Transverse colon (tissue), 4 donors: ENCODE data around the gene TEKT4. TPM values are rescaled to one million over a fixed set of nuclear protein-coding genes. Genes with fewer than 3 reads are reported as not detected.

Experiments used
- DNase-seq: peaks from one replicate; pipeline ENCODE4 v3.0.0-alpha.2; 2019
- H3K27ac ChIP-seq, 4 donors: fragments of 200-600 bp; sonication (generic); 2 replicates each; pipeline ENCODE4 v1.5.1; 2016 to 2018; ENCODE audit warnings: inconsistent platforms in 4 of 4
- H3K27me3 ChIP-seq: fragments of 200-600 bp; sonication (generic); 2 replicates; pipeline ENCODE4 v1.5.1; 2017; ENCODE audit warnings: inconsistent platforms
- H3K36me3 ChIP-seq, 4 donors: fragments of 200-600 bp; sonication (generic); 2 replicates each; pipeline ENCODE4 v1.5.1; 2017 to 2019; ENCODE audit warnings: inconsistent platforms in 4 of 4
- H3K4me1 ChIP-seq, 4 donors: fragments of 200-600 bp; sonication (generic); 2 replicates each; pipeline ENCODE4 v1.5.1; 2017 to 2020; ENCODE audit warnings: inconsistent platforms in 4 of 4
- H3K4me3 ChIP-seq, 4 donors: fragments of 200-600 bp; sonication (generic); 1 replicate in 1 of 4; 2 replicates in 3 of 4; pipeline versions ENCODE4 v1.5.1 to v1.6.1; 2017 to 2019; ENCODE audit warnings: inconsistent platforms in 4 of 4
- H3K9me3 ChIP-seq, 2 donors: fragments of 200-600 bp; sonication (generic); 2 replicates each; pipeline ENCODE4 v1.5.1; 2017 to 2019; ENCODE audit warnings: inconsistent platforms in 2 of 2
- EP300 ChIP-seq: sonication (generic); formaldehyde crosslinking; IDR thresholded peaks from one replicate; pipeline ENCODE4 v1.6.1; 2017; ENCODE audit warnings: antibody characterized with exemption, low read depth
- POLR2A ChIP-seq: fragments of 450-650 bp; IDR thresholded peaks from one replicate; pipeline ENCODE4 v1.6.1; 2016; ENCODE audit warnings: antibody characterized with exemption, mild to moderate bottlenecking, moderate library complexity
- POLR2AphosphoS5 ChIP-seq, 3 donors: sonication (generic); formaldehyde crosslinking; IDR thresholded peaks; one replicate each; pipeline ENCODE4 v1.6.1; 2016; ENCODE audit warnings: antibody characterized with exemption in 3 of 3
- WGBS, 2 donors: methylation state at CpG; one replicate each; pipeline ENCODE4 v1.1.5; 2018; ENCODE audit warnings: low coverage in 1 of 2; 5-methylcytosine and 5-hydroxymethylcytosine counted together
- in situ Hi-C, 4 donors: fragments of 200-750 bp; cut with MboI; loops; one replicate each; pipeline versions ENCODE4 v1.15.0 to v1.15.1; 2017; ENCODE audit warnings: low sequenced_read_pairs in 3 of 4, low pct_ligation_motif_present in 1 of 4, low pct_unique_long_range_greater_than_20kb in 1 of 4
- intact Hi-C: fragments of 100-400 bp; cut with DNase I; formaldehyde crosslinking; loops from one replicate; pipeline ENCODE4 v1.15.1; 2023; ENCODE audit warnings: low total_unique reads
- total RNA-seq, 4 donors: library from RNA; depleted of rRNA; stranded (reverse); fragments of >200 nt; gene quantifications; one replicate each; pipeline ENCODE4 v1.1.0, GENCODE V29; 2016
- TF ChIP-seq, protein P1 (sequence below), 5 experiments: fragments of 200-600 bp in 3 of 5; fragments of 450-650 bp in 2 of 5; sonication (generic) in 3 of 5; IDR thresholded peaks; 1 replicate in 2 of 5; 2 replicates in 3 of 5; pipeline ENCODE4 v1.5.1; 2016 to 2017; ENCODE audit warnings: antibody characterized with exemption in 5 of 5, inconsistent platforms in 3 of 5, mild to moderate bottlenecking in 2 of 5, moderate library complexity in 1 of 5

Gene TEKT4
- total RNA-seq, 4 donors from 2014 or later: not detected

DNA sequence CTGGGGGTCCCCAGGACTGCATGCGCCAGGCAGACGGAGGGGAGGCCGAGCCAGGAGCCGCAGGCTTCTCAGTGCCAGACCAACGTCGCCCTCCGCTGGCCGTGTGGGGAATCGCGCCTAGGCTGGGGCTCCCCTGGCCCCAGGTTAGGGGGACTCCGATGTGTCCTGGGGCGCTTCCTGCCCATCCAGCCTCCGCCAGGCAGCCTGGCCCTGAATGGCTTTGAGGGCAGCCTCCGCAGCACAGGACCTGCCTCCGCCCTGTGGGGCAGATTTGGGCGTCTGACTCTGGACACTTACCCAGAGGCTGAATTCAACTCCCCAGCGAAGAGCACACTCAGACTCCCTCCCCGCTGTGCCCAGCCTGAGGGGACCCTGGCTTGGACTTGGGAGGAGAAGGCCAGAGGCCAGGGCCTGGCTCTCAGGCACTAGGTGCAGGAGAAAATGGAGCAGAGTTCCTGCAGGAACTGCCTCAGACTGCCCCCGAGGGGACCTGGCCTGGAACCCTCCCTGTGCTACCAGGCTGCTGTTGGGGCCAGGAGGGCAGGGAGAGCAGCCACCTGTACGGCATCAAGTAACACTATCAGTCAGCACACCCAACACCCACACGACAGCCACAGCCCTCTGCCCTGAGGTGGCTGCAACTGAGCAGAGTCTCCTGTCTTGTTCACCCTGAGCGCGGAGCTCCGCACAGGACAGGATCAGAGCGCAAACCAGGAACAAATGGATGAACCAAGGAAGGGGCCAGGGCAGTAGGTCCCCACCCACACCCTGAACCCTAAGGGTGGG is 597 bp upstream of the TEKT4 start:
- peaks cover 44% of the 10 kb centered on the region for H3K27me3 ChIP-seq
- no peak for DNase-seq
- 10 to 48% methylated on average over 2 to 24 of the region's 25 CpGs for WGBS, 2 donors
- TF ChIP-seq POLR2A: no peak
- TF ChIP-seq, protein P1, sequence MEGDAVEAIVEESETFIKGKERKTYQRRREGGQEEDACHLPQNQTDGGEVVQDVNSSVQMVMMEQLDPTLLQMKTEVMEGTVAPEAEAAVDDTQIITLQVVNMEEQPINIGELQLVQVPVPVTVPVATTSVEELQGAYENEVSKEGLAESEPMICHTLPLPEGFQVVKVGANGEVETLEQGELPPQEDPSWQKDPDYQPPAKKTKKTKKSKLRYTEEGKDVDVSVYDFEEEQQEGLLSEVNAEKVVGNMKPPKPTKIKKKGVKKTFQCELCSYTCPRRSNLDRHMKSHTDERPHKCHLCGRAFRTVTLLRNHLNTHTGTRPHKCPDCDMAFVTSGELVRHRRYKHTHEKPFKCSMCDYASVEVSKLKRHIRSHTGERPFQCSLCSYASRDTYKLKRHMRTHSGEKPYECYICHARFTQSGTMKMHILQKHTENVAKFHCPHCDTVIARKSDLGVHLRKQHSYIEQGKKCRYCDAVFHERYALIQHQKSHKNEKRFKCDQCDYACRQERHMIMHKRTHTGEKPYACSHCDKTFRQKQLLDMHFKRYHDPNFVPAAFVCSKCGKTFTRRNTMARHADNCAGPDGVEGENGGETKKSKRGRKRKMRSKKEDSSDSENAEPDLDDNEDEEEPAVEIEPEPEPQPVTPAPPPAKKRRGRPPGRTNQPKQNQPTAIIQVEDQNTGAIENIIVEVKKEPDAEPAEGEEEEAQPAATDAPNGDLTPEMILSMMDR (IDR thresholded peaks at IDR 0.05): peak in 3 of 5 experiments; percentile 18 to 43 (median 36)
- H3K36me3 ChIP-seq: no peaks in the 10 kb centered on the region
- in situ Hi-C loops: no loop called here
- no peaks in the 10 kb centered on the region for H3K9me3 ChIP-seq
- H3K4me3 ChIP-seq: no peak overlapping the region
- intact Hi-C loops: no loop called here
- H3K27ac ChIP-seq: no peak overlapping the region
- H3K4me1 ChIP-seq: no peaks in the 10 kb centered on the region

DNA sequence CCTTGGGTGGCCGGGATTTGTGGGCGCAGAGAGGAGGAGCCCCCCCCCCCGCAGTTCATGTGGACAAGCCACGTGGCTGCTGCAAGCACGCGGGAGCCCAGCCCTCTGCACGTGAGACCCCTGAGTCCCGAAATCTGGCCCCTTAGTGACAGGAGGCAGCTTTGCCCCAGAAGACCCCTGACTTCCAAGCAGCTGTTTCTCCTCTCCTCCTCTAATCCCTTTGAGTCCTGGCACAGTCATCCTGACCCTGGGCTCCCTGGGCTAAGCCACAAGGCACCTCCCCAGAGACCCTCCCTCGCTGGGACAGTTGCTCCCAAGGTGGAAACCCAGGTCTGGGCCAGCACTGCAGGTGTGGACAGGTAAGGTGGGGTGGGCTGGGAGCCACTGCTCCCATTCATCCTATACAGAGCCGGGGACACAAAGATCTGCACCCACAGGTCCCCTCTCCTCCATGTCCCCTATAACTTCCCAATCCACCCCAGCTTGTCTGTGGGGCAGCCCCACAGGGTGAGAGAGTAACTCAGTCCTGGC is 923 bp downstream of the TEKT4 start:
- intact Hi-C loops (no loop called here), in situ Hi-C loops (no loop called here)
- TF ChIP-seq EP300 (no peak), POLR2AphosphoS5 (IDR thresholded peaks at IDR 0.05) (no peak)
- H3K27ac ChIP-seq: no peak overlapping the region
- H3K36me3 ChIP-seq: no peaks in the 10 kb centered on the region
- H3K27me3 ChIP-seq: peaks cover 43% of the 10 kb centered on the region
- H3K4me1 ChIP-seq: no peaks in the 10 kb centered on the region
- DNase-seq: no peak
- H3K4me3 ChIP-seq: no peak overlapping the region
- 81% methylated on average over 10 of the region's 10 CpGs; no CpG with 5 or more reads in 1 of the 2 donors for WGBS, 2 donors
- H3K9me3 ChIP-seq: no peaks in the 10 kb centered on the region

GRCh38 chr2:94872676-94873361 is 1.6 kb downstream of the TEKT4 start:
- no peak for DNase-seq
- WGBS, 2 donors: 76% methylated on average over 12 of the region's 12 CpGs; no CpG with 5 or more reads in 1 of the 2 donors

GRCh38 chr2:94873362-94874276 is 2.4 kb downstream of the TEKT4 start:
- DNase-seq: no peak
- in situ Hi-C loops: no loop called here
- Histone ChIP-seq H3K27me3 (peaks cover 43% of the 10 kb centered on the region), H3K27ac (no peak overlapping the region), H3K36me3 (no peaks in the 10 kb centered on the region), H3K4me1 (no peaks in the 10 kb centered on the region), H3K9me3 (no peaks in the 10 kb centered on the region), H3K4me3 (no peak overlapping the region)
- intact Hi-C loops: no loop called here
- TF ChIP-seq EP300 (no peak), POLR2AphosphoS5 (IDR thresholded peaks at IDR 0.05) (no peak), POLR2A (no peak)
- TF ChIP-seq, protein P1 (IDR thresholded peaks at IDR 0.05): no peak
- WGBS, 2 donors: 64% methylated on average over 19 of the region's 28 CpGs; no CpG with 5 or more reads in 1 of the 2 donors

More at GRCh38 chr2:94872676-94873361, 1.6 kb downstream of the TEKT4 start:
- H3K27me3 ChIP-seq: peaks cover 43% of the 10 kb centered on the region
- no peaks in the 10 kb centered on the region for H3K36me3 ChIP-seq
- no peaks in the 10 kb centered on the region for H3K9me3 ChIP-seq
- TF ChIP-seq, protein P1 (IDR thresholded peaks at IDR 0.05): no peak
- TF ChIP-seq POLR2A (no peak), POLR2AphosphoS5 (IDR thresholded peaks at IDR 0.05) (no peak), EP300 (no peak)
- H3K4me1 ChIP-seq: no peaks in the 10 kb centered on the region
- H3K27ac ChIP-seq: no peak overlapping the region
- no peak overlapping the region for H3K4me3 ChIP-seq
- intact Hi-C loops: no loop called here
- in situ Hi-C loops: no loop called here
